SU-DHL-6 (cell line): Measurements from ENCODE around the gene RSU1.

Experiments
- CTCF ChIP-seq: fragments of 200-600 bp; sonication (generic); IDR thresholded peaks from one replicate; pipeline ENCODE4 v1.5.1; 2017; ENCODE audit warnings: antibody characterized with exemption, mild to moderate bottlenecking, low read length, moderate library complexity; ENCODE audit not compliant: insufficient read depth, poor library complexity, severe bottlenecking
- EZH2phosphoT487 ChIP-seq: fragments of 200-600 bp; sonication (generic), shearing (Covaris generic); conservative IDR thresholded peaks from 2 replicates; pipeline ENCODE4 v1.6.1; 2018; ENCODE audit warnings: mild to moderate bottlenecking, antibody characterized with exemption, low read length, moderate library complexity, mixed read lengths

- TF ChIP-seq CTCF (no peak), EZH2phosphoT487 (no peak)
Observed at GRCh38 chr10:16761300-16761699, 55.9 kb downstream of the RSU1 start.
